GM10248 (cell line): ENCODE data around the gene ANKRD34A.

Experiments used
- CTCF ChIA-PET: fragments of 300-600 bp; sonication (Branson Sonifier 250); formaldehyde crosslinking; extraction: SDS; loops from one replicate; lab custom pipeline; 2021; ENCODE audit warnings: antibody characterized with exemption; lab: Yijun Ruan, JAX
- POLR2A ChIA-PET: fragments of 350-650 bp; sonication (Branson Sonifier 250); formaldehyde crosslinking; extraction: SDS; loops from one replicate; lab custom pipeline; 2020; ENCODE audit warnings: antibody characterized with exemption; lab: Yijun Ruan, JAX
- DNase-seq: peaks from one replicate; pipeline ENCODE4 v3.0.0; 2012; ENCODE audit errors: extremely low spot score
- TF ChIP-seq, protein P1 (sequence below): IDR thresholded peaks from 2 replicates; pipeline ENCODE4 v1.5.1; 2012; ENCODE audit warnings: mild to moderate bottlenecking, low read depth; ENCODE audit errors: extremely low read depth, missing control alignments, control extremely low read depth

ANKRD34A gene

DNA sequence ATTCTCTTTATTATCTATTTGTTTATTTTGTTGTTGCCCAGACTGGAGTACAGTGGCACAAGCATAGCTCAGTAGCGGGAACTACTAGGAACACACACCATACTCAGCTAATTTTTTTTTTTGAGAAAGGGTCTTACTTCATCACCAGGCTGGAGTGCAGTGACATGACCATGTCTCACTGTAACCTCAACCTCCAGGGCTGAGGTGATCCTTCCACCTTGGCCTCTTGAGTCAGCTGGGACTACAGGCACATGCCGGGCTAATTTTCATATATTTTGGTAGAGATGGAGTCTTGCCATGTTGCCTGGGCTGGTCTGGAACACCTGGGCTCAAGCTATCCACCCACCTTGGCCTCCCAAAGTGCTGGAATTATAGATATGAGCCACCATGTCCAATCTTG is 37.3 kb upstream of the ANKRD34A start:
- POLR2A ChIA-PET: interaction anchor here (1.0 kb wide), 1 partner anchor 13 kb away, joined by 3 read pairs; no protein-coding TSS in a partner anchor
- TF ChIP-seq, protein P1, sequence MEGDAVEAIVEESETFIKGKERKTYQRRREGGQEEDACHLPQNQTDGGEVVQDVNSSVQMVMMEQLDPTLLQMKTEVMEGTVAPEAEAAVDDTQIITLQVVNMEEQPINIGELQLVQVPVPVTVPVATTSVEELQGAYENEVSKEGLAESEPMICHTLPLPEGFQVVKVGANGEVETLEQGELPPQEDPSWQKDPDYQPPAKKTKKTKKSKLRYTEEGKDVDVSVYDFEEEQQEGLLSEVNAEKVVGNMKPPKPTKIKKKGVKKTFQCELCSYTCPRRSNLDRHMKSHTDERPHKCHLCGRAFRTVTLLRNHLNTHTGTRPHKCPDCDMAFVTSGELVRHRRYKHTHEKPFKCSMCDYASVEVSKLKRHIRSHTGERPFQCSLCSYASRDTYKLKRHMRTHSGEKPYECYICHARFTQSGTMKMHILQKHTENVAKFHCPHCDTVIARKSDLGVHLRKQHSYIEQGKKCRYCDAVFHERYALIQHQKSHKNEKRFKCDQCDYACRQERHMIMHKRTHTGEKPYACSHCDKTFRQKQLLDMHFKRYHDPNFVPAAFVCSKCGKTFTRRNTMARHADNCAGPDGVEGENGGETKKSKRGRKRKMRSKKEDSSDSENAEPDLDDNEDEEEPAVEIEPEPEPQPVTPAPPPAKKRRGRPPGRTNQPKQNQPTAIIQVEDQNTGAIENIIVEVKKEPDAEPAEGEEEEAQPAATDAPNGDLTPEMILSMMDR: no peak
- CTCF ChIA-PET: interaction anchor here (1.3 to 11.9 kb wide), 4 partner anchors 10 to 156 kb away, joined by 3 to 249 read pairs (median 6); partner anchors contain the start of gene NUDT17

DNA sequence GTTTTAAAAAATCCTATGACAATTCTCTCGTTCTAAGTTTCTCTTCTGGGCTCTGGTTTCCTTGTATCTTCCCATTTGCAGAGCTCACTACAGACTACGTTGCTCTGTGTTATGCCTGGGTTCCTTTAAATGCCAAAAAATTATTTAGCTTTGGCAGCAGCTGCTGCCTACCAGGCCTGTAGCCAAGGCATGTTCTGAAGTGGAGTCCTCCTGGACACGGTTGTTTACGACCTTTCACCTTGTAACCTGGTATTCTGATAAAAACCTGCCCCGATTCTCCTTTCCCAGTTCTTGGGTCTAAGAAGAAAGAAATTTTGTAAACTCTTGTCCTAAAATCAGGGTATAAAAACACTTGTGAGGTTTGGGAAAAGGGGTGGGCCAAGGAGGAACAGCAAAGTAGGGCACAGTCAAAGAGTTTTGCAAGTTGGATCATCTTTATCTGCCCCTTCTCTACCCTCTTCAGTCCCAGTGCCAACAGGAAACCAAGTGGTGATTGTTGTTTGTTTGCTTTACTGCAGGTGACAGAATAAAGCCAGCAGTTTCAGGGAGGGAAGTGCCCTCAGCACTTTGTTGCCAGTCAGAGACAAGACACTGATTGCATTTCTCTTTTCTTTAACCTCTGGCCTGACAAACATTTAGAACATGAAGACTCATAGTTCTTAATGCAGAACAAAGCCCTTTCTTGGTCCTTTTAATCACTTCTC is 35.1 kb upstream of the ANKRD34A start:
- DNase-seq: no peak
- POLR2A ChIA-PET: no interaction called here
- CTCF ChIA-PET: interaction anchor here (1.1 to 14.3 kb wide), 2 partner anchors 17 to 20 kb away, joined by 3 to 176 read pairs; no protein-coding TSS in a partner anchor
- TF ChIP-seq, protein P1: no peak

More for the DNA sequence above, 37.3 kb upstream of the ANKRD34A start:
- no peak for DNase-seq

DNA sequence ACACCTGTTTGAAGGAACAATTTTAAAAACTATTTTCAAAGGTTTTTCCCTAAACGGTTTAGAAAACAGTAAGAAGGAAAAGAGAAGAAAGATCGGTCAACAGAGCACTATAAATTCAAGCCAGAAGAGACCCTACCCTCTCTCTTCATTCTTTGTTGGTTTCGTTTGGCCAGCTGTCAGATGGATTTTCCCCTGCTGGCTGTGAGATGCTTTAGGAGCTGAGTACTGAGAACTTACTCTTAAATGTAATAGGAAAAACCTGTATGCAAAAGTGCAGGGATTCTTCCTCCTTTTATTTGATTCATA is 33.3 kb upstream of the ANKRD34A start:
- DNase-seq: no peak
- POLR2A ChIA-PET: no interaction called here
- CTCF ChIA-PET: interaction anchor here (1.2 to 14.3 kb wide), 5 partner anchors 9 to 152 kb away, joined by 3 to 176 read pairs (median 5); partner anchors contain the start of gene NUDT17
- TF ChIP-seq, protein P1: no peak

DNA sequence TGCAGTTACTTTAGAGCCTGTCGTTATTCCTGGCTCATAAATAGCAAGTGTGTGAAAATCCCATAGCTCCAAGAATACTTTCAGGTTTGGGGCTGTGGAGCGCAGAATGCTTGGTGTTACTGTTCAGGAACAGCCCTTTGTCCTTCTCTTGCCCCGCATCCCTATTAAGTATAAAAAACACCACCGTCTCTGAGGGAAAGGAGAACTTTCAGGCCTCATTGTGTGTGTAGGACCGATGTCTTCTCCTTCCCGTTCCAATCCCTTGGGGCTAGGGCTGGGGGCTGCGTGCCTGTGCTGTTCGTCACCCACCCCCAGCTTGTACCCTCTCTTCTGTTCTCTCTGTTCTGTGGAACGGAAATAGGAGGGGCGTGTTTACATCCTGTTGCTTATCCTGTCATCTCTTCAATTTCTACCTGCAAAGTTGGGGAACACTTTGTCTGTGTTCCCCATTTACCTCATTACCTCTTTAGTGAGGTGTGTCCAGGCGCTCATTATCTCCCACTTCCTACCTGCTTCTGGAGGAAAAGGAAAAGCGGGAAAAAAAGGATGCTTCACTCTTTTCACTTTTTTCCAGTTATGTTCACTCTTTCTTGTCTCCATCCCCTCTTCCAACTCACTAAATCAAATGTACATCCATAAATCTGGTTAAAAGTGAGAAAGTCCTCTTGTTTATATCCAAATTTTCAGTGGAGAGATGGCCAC is 32.8 kb upstream of the ANKRD34A start:
- ChIA-PET POLR2A (interaction anchor here (1.6 kb wide), 1 partner anchor 17 kb away, joined by 4 read pairs; no protein-coding TSS in a partner anchor), CTCF (interaction anchor here (1.2 to 14.3 kb wide), 5 partner anchors 8 to 152 kb away, joined by 3 to 176 read pairs (median 5); partner anchors contain the start of gene NUDT17)
- TF ChIP-seq, protein P1: no peak
- peak; percentile 48 for DNase-seq

DNA sequence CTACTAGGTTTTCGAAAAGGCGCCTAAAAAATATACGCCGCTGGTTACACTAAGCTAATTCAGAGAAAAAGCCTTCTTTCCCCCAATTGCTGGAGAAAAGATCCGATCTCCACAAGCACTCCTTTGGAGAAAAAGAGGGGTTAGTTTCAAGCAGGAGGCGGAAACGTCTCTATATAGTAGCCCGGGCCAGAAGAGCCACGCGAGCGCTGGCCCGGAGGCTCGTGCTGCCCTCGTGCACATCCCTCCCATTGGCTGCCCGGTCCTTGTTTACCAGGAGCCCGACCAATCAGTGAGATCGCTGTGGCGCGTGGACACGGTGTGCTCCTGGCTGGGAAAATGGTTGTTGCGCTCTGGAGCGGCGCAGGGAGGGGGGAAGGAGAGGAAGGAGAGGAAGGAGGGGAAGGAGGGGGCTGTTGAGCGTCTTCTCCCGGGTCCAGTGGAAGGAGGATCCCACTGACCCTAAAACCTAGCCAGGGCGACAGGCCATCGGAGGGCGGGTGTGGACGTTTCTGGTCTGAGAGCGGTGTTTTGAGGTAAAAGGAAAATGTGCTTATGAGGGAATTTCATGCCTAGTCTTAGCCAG is 32.1 kb upstream of the ANKRD34A start, which contains the start of gene TXNIP:
TXNIP (minus strand) TSS at position 147 of the 583 bp plus-strand sequence. CDS start 313 bp downstream, outside the sequence.
- DNase-seq: peak; percentile 96
- ChIA-PET POLR2A (interaction anchor here (0.9 to 1.6 kb wide), 2 partner anchors 14 to 17 kb away, joined by 3 to 4 read pairs; no protein-coding TSS in a partner anchor), CTCF (interaction anchor here (0.7 to 14.3 kb wide), 4 partner anchors 10 to 70 kb away, joined by 3 to 176 read pairs (median 9); no protein-coding TSS in a partner anchor)
- TF ChIP-seq, protein P1: no peak
